Astrocyte (in vitro differentiated cells and primary cell): ENCODE data around the gene CAPZB. TPM values are rescaled to one million over a fixed set of nuclear protein-coding genes. Genes with fewer than 3 reads are reported as not detected.

Source experiments
- DNase-seq: peaks from one replicate; pipeline ENCODE4 v3.0.0-alpha.2; 2010; ENCODE audit warnings: low read depth
- FAIRE-seq: peaks from 2 replicates; lab custom pipeline; 2011; peaks lifted over from hg19 to GRCh38; lab: Jason Lieb, UNC
- H2AFZ ChIP-seq: 2 replicates; pipeline ENCODE4 v1.6.0; 2012; ENCODE audit warnings: low read depth, low read length, inconsistent platforms
- H3K27ac ChIP-seq: 2 replicates; pipeline ENCODE4 v1.5.1; 2011; ENCODE audit warnings: low read depth, low read length, inconsistent platforms
- H3K27me3 ChIP-seq: 2 replicates; pipeline ENCODE4 v1.6.0; 2011; ENCODE audit warnings: low read length, inconsistent platforms; ENCODE audit not compliant: insufficient read depth
- H3K36me3 ChIP-seq: 2 replicates; pipeline ENCODE4 v1.5.1; 2011; ENCODE audit warnings: low read length, inconsistent platforms; ENCODE audit not compliant: insufficient read depth
- H3K4me1 ChIP-seq: 2 replicates; pipeline ENCODE4 v1.5.1; 2011; ENCODE audit warnings: low read length, inconsistent platforms; ENCODE audit not compliant: insufficient read depth
- H3K4me2 ChIP-seq: 2 replicates; pipeline ENCODE4 v1.6.0; 2012; ENCODE audit warnings: low read length, inconsistent platforms
- H3K4me3 ChIP-seq: 2 replicates; pipeline ENCODE4 v1.5.1; 2011; ENCODE audit warnings: low read depth, mild to moderate bottlenecking, low read length, inconsistent platforms; ENCODE audit not compliant: insufficient read depth
- H3K79me2 ChIP-seq: 2 replicates; pipeline ENCODE4 v1.6.0; 2012; ENCODE audit warnings: mild to moderate bottlenecking, low read length, inconsistent platforms; ENCODE audit not compliant: insufficient read depth
- H3K9ac ChIP-seq: 2 replicates; pipeline ENCODE4 v1.6.0; 2012; ENCODE audit warnings: mild to moderate bottlenecking, low read length, inconsistent platforms
- H3K9me3 ChIP-seq: 2 replicates; pipeline ENCODE4 v1.5.1; 2012; ENCODE audit warnings: low read depth, mild to moderate bottlenecking, low read length, inconsistent platforms; ENCODE audit not compliant: insufficient read depth
- H4K20me1 ChIP-seq: 2 replicates; pipeline ENCODE4 v1.6.0; 2012; ENCODE audit warnings: low read length, inconsistent platforms; ENCODE audit not compliant: insufficient read depth
- H3K27ac Mint-ChIP-seq: one replicate; pipeline ENCODE4 v1.8.0; 2021; ENCODE audit warnings: mild to moderate bottlenecking, mixed read lengths; ENCODE audit not compliant: unreplicated experiment
- H3K27me3 Mint-ChIP-seq: one replicate; pipeline ENCODE4 v1.8.0; 2021; ENCODE audit warnings: low read depth, mixed read lengths; ENCODE audit not compliant: unreplicated experiment
- H3K36me3 Mint-ChIP-seq: one replicate; pipeline ENCODE4 v1.8.0; 2021; ENCODE audit warnings: low read depth, mixed read lengths; ENCODE audit not compliant: unreplicated experiment
- H3K4me1 Mint-ChIP-seq: one replicate; pipeline ENCODE4 v1.8.0; 2021; ENCODE audit warnings: low read depth, mixed read lengths; ENCODE audit not compliant: unreplicated experiment
- H3K4me3 Mint-ChIP-seq: one replicate; pipeline ENCODE4 v1.8.0; 2021; ENCODE audit warnings: mild to moderate bottlenecking, moderate library complexity, mixed read lengths; ENCODE audit not compliant: unreplicated experiment
- H3K9me3 Mint-ChIP-seq: one replicate; pipeline ENCODE4 v1.8.0; 2021; ENCODE audit warnings: mild to moderate bottlenecking, mixed read lengths; ENCODE audit not compliant: unreplicated experiment
- EZH2 ChIP-seq: IDR thresholded peaks from 2 replicates; pipeline ENCODE4 v1.6.1; 2012; ENCODE audit warnings: mild to moderate bottlenecking, low read length, inconsistent platforms; ENCODE audit not compliant: insufficient read depth
- total RNA-seq: library from RNA; stranded (reverse); gene quantifications from 2 replicates; pipeline ENCODE4 v1.2.1, GENCODE V29; 2021
- TF ChIP-seq, protein P1 (sequence below): IDR thresholded peaks from 2 replicates; pipeline ENCODE4 v1.5.1; 2011; ENCODE audit warnings: low read depth, mild to moderate bottlenecking, inconsistent platforms, low read length, moderate library complexity; ENCODE audit not compliant: insufficient read depth

The CAPZB gene
- total RNA-seq, 1 donor from 2014 or later: 458 TPM

DNA sequence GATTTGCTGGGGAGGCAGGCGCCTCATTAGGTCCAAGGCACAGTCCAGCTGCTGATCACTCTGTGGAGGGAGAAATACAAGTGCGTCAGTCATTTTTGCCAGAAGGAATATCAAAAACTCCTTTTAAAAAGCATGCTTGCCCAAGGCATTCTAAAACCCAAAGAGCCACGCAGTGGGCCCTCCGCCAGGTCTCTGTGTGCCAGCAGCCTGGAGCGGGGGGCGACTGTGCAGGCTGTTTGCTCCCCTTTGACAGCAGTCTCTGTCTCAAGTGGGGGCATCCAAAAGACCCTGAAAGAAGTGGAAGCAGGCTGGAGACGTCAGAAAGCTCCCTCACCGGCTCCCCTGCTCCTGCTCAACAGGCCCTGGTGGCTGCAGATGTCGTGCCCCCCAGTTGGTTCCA, 65.6 kb downstream of the CAPZB start:
- H3K27ac ChIP-seq: no peak overlapping the region
- no peak for FAIRE-seq
- DNase-seq: no peak
- peaks cover 100% of the 10 kb centered on the region for H3K79me2 ChIP-seq
- no peak overlapping the region for H2AFZ ChIP-seq
- H3K9me3 ChIP-seq: no peaks in the 10 kb centered on the region
- Mint-ChIP-seq H3K27me3 (no peaks in the 10 kb centered on the region), H3K4me3 (no peak overlapping the region), H3K36me3 (peaks cover 9% of the 10 kb centered on the region), H3K4me1 (peaks cover 17% of the 10 kb centered on the region), H3K27ac (no peak overlapping the region), H3K9me3 (peaks cover 3% of the 10 kb centered on the region)
- H4K20me1 ChIP-seq: peaks cover 99% of the 10 kb centered on the region
- no peaks in the 10 kb centered on the region for H3K27me3 ChIP-seq
- no peak overlapping the region for H3K9ac ChIP-seq
- TF ChIP-seq, protein P1, sequence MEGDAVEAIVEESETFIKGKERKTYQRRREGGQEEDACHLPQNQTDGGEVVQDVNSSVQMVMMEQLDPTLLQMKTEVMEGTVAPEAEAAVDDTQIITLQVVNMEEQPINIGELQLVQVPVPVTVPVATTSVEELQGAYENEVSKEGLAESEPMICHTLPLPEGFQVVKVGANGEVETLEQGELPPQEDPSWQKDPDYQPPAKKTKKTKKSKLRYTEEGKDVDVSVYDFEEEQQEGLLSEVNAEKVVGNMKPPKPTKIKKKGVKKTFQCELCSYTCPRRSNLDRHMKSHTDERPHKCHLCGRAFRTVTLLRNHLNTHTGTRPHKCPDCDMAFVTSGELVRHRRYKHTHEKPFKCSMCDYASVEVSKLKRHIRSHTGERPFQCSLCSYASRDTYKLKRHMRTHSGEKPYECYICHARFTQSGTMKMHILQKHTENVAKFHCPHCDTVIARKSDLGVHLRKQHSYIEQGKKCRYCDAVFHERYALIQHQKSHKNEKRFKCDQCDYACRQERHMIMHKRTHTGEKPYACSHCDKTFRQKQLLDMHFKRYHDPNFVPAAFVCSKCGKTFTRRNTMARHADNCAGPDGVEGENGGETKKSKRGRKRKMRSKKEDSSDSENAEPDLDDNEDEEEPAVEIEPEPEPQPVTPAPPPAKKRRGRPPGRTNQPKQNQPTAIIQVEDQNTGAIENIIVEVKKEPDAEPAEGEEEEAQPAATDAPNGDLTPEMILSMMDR: no peak
- TF ChIP-seq EZH2: no peak
- peaks cover 7% of the 10 kb centered on the region for H3K4me1 ChIP-seq
- peaks cover 26% of the 10 kb centered on the region for H3K36me3 ChIP-seq
- no peak overlapping the region for H3K4me2 ChIP-seq
- H3K4me3 ChIP-seq: no peak overlapping the region

DNA sequence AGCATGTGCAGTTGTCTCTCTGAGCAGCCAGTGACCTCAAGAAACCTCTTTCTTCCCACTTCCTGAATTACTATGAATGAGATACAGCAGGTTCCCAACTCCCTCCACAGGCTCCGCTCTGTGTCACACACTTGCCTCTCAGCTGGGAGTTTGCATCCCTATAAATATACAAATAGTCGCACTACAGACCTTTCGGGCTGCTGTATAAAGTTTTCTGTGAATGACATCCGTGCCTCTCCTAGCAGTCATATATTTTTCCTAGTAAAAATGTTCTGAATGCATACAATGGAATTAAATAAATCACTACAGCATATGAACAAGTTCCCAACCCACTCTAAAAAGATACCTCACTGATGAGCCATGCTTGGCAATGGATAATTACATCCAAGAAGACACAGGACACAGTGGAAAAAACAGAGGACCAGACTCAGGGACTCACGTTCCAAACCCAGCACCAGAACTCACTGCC, 66.8 kb downstream of the CAPZB start:
- H4K20me1 ChIP-seq: peaks cover 99% of the 10 kb centered on the region
- H2AFZ ChIP-seq: no peak overlapping the region
- Mint-ChIP-seq H3K27ac (no peak overlapping the region), H3K27me3 (no peaks in the 10 kb centered on the region), H3K4me3 (peak overlapping the region; percentile 10), H3K36me3 (peaks cover 9% of the 10 kb centered on the region), H3K4me1 (peaks cover 17% of the 10 kb centered on the region), H3K9me3 (peaks cover 3% of the 10 kb centered on the region)
- H3K36me3 ChIP-seq: peaks cover 26% of the 10 kb centered on the region
- FAIRE-seq (no peak), DNase-seq (no peak)
- no peak for TF ChIP-seq EZH2
- TF ChIP-seq, protein P1: no peak
- H3K4me2 ChIP-seq: no peak overlapping the region
- H3K27ac ChIP-seq: peak overlapping the region; percentile 21
- no peak overlapping the region for H3K9ac ChIP-seq
- H3K9me3 ChIP-seq: no peaks in the 10 kb centered on the region
- no peak overlapping the region for H3K4me3 ChIP-seq
- H3K79me2 ChIP-seq: peaks cover 100% of the 10 kb centered on the region
- no peaks in the 10 kb centered on the region for H3K27me3 ChIP-seq
- H3K4me1 ChIP-seq: peaks cover 7% of the 10 kb centered on the region

GRCh38 chr1:19416921-19417470, 68.3 kb downstream of the CAPZB start:
- H3K79me2 ChIP-seq: peaks cover 100% of the 10 kb centered on the region
- peaks cover 26% of the 10 kb centered on the region for H3K36me3 ChIP-seq
- FAIRE-seq (no peak), DNase-seq (no peak)
- peaks cover 7% of the 10 kb centered on the region for H3K4me1 ChIP-seq
- no peaks in the 10 kb centered on the region for H3K27me3 ChIP-seq
- Mint-ChIP-seq H3K27ac (no peak overlapping the region), H3K9me3 (peaks cover 3% of the 10 kb centered on the region), H3K27me3 (no peaks in the 10 kb centered on the region), H3K36me3 (peaks cover 9% of the 10 kb centered on the region), H3K4me1 (peaks cover 17% of the 10 kb centered on the region), H3K4me3 (no peak overlapping the region)
- H4K20me1 ChIP-seq: peaks cover 99% of the 10 kb centered on the region
- no peak overlapping the region for H3K27ac ChIP-seq
- TF ChIP-seq, protein P1: no peak
- TF ChIP-seq EZH2: no peak
- H3K9me3 ChIP-seq: no peaks in the 10 kb centered on the region
- no peak overlapping the region for H3K4me2 ChIP-seq
- no peak overlapping the region for H3K4me3 ChIP-seq
- no peak overlapping the region for H2AFZ ChIP-seq
- no peak overlapping the region for H3K9ac ChIP-seq
